Muscle of leg (tissue), 11 donors: ENCODE results near the gene PLA2G4F. TPM values are rescaled to one million over a fixed set of nuclear protein-coding genes. Genes with fewer than 3 reads are reported as not detected.
A peak's percentile ranks its signal among the peaks of the same experiment; 100 is the strongest.

Experiments used
- DNase-seq: peaks from one replicate; pipeline ENCODE4 v3.0.0; 2013
- H3K27ac ChIP-seq: one replicate; pipeline ENCODE4 v1.5.1; 2013; ENCODE audit warnings: mild to moderate bottlenecking, low read length, control low read depth
- H3K27me3 ChIP-seq: one replicate; pipeline ENCODE4 v1.6.1; 2013; ENCODE audit warnings: low read length; ENCODE audit not compliant: control insufficient read depth, insufficient read depth
- H3K36me3 ChIP-seq: one replicate; pipeline ENCODE4 v1.6.1; 2013; ENCODE audit warnings: low read length; ENCODE audit not compliant: control insufficient read depth, insufficient read depth
- H3K4me1 ChIP-seq: one replicate; pipeline ENCODE4 v1.6.1; 2013; ENCODE audit warnings: low read length; ENCODE audit not compliant: control insufficient read depth, insufficient read depth
- H3K4me3 ChIP-seq: one replicate; pipeline ENCODE4 v1.5.1; 2013; ENCODE audit warnings: low read length, control low read depth
- H3K9me3 ChIP-seq: replicated peaks from 2 replicates; pipeline ENCODE4 v1.6.1; 2013; ENCODE audit warnings: low read depth, low read length; ENCODE audit not compliant: control insufficient read depth
- WGBS: methylation state at CpG from one replicate; pipeline ENCODE4 v1.1.5; 2013; ENCODE audit warnings: missing lambda C conversion rate; ENCODE audit not compliant: insufficient coverage; 5-methylcytosine and 5-hydroxymethylcytosine counted together
- polyA plus RNA-seq, 8 donors: library from polyadenylated mRNA; unstranded; fragments of 120-200 nt; gene quantifications; one replicate each; pipeline versions ENCODE4 v1.2.1 to v1.2.3, GENCODE V29; 2013; ENCODE audit warnings: inconsistent platforms in 1 of 8, low replicate concordance in 1 of 8; ENCODE audit not compliant: insufficient read length in 8 of 8, insufficient read depth in 1 of 8
- total RNA-seq: library from RNA; stranded (reverse); fragments of 120-200 nt; gene quantifications from one replicate; pipeline ENCODE4 v1.2.4, GENCODE V29; 2013

The PLA2G4F gene
- total and polyA plus RNA-seq, 9 donors = 0.04 to 1.9 (median 0.23) TPM; not detected in 5

- H3K4me1 ChIP-seq = peaks cover 23% of the 10 kb centered on the region
Measured at GRCh38 chr15:42134617-42135245, 21.7 kb downstream of the PLA2G4F start.

GRCh38 chr15:42133886-42134502 is 22.4 kb downstream of the PLA2G4F start:
- no peak overlapping the region for H3K27ac ChIP-seq
- peak; percentile 19 for DNase-seq
- no peak overlapping the region for H3K4me3 ChIP-seq
- no peaks in the 10 kb centered on the region for H3K36me3 ChIP-seq
- peaks cover 23% of the 10 kb centered on the region for H3K4me1 ChIP-seq
- H3K27me3 ChIP-seq = peaks cover 6% of the 10 kb centered on the region
- H3K9me3 ChIP-seq = no peaks in the 10 kb centered on the region
- WGBS = 36% methylated on average over 3 of the region's 11 CpGs

More at GRCh38 chr15:42134617-42135245, 21.7 kb downstream of the PLA2G4F start:
- H3K9me3 ChIP-seq = no peaks in the 10 kb centered on the region
- WGBS = 70% methylated on average over 2 of the region's 6 CpGs
- DNase-seq = no peak
- H3K4me3 ChIP-seq = no peak overlapping the region
- no peak overlapping the region for H3K27ac ChIP-seq
- no peaks in the 10 kb centered on the region for H3K36me3 ChIP-seq
- peaks cover 6% of the 10 kb centered on the region for H3K27me3 ChIP-seq

GRCh38 chr15:42133356-42133755 is 23.1 kb downstream of the PLA2G4F start:
- Histone ChIP-seq H3K4me1 (peaks cover 23% of the 10 kb centered on the region), H3K9me3 (no peaks in the 10 kb centered on the region), H3K4me3 (no peak overlapping the region), H3K27me3 (peaks cover 6% of the 10 kb centered on the region), H3K36me3 (no peaks in the 10 kb centered on the region), H3K27ac (no peak overlapping the region)
- DNase-seq = no peak
- WGBS = no CpG with 5 or more reads among the region's 4 CpGs

GRCh38 chr15:42131826-42132806 is 24.3 kb downstream of the PLA2G4F start:
- 38% methylated on average over 7 of the region's 9 CpGs for WGBS
- no peaks in the 10 kb centered on the region for H3K9me3 ChIP-seq
- peaks cover 23% of the 10 kb centered on the region for H3K4me1 ChIP-seq
- DNase-seq = no peak
- H3K27ac ChIP-seq = no peak overlapping the region
- no peak overlapping the region for H3K4me3 ChIP-seq
- H3K36me3 ChIP-seq = no peaks in the 10 kb centered on the region
- H3K27me3 ChIP-seq = peaks cover 8% of the 10 kb centered on the region

GRCh38 chr15:42131006-42131405 is 25.4 kb downstream of the PLA2G4F start:
- Histone ChIP-seq H3K4me3 (no peak overlapping the region), H3K27ac (peak overlapping the region; percentile 67)
- 75% methylated on average over 1 of the region's 1 CpG for WGBS

GRCh38 chr15:42130246-42130986 is 26.0 kb downstream of the PLA2G4F start:
- no peak overlapping the region for H3K4me3 ChIP-seq
- H3K27ac ChIP-seq = peak overlapping the region; percentile 67
- H3K4me1 ChIP-seq = peaks cover 23% of the 10 kb centered on the region
- H3K36me3 ChIP-seq = no peaks in the 10 kb centered on the region
- 49% methylated on average over 5 of the region's 8 CpGs for WGBS
- H3K27me3 ChIP-seq = peaks cover 8% of the 10 kb centered on the region
- H3K9me3 ChIP-seq = no peaks in the 10 kb centered on the region
- peak; percentile 13 for DNase-seq

More at GRCh38 chr15:42131006-42131405, 25.4 kb downstream of the PLA2G4F start:
- Histone ChIP-seq H3K9me3 (no peaks in the 10 kb centered on the region), H3K36me3 (no peaks in the 10 kb centered on the region), H3K27me3 (peaks cover 8% of the 10 kb centered on the region), H3K4me1 (peaks cover 23% of the 10 kb centered on the region)
- no peak for DNase-seq

GRCh38 chr15:42129364-42129763 is 27.1 kb downstream of the PLA2G4F start:
- Histone ChIP-seq H3K27me3 (peaks cover 8% of the 10 kb centered on the region), H3K27ac (no peak overlapping the region), H3K4me1 (peaks cover 23% of the 10 kb centered on the region), H3K36me3 (no peaks in the 10 kb centered on the region), H3K9me3 (no peaks in the 10 kb centered on the region), H3K4me3 (no peak overlapping the region)
- 100% methylated on average over 1 of the region's 2 CpGs for WGBS
- DNase-seq = no peak

- WGBS = 33% methylated on average over 4 of the region's 6 CpGs
Measured at GRCh38 chr15:42128476-42128875, 28.0 kb downstream of the PLA2G4F start.

GRCh38 chr15:42123546-42123945 is 32.9 kb downstream of the PLA2G4F start:
- no CpG with 5 or more reads among the region's 3 CpGs for WGBS
- no peak for DNase-seq

More at GRCh38 chr15:42128476-42128875, 28.0 kb downstream of the PLA2G4F start:
- no peak overlapping the region for H3K4me3 ChIP-seq
- DNase-seq = no peak
- peaks cover 8% of the 10 kb centered on the region for H3K27me3 ChIP-seq
- H3K9me3 ChIP-seq = no peaks in the 10 kb centered on the region
- no peaks in the 10 kb centered on the region for H3K36me3 ChIP-seq
- H3K4me1 ChIP-seq = peaks cover 23% of the 10 kb centered on the region
- H3K27ac ChIP-seq = no peak overlapping the region

More at GRCh38 chr15:42123546-42123945, 32.9 kb downstream of the PLA2G4F start:
- H3K4me1 ChIP-seq = peaks cover 8% of the 10 kb centered on the region
- no peak overlapping the region for H3K27ac ChIP-seq
- H3K36me3 ChIP-seq = no peaks in the 10 kb centered on the region
- no peak overlapping the region for H3K4me3 ChIP-seq
- peaks cover 2% of the 10 kb centered on the region for H3K27me3 ChIP-seq
- no peaks in the 10 kb centered on the region for H3K9me3 ChIP-seq
